ENCODE data around the gene MAPK9.

- TF ChIP-seq CTCF (IDR thresholded peaks at IDR 0.05) (no peak), POLR2A (IDR thresholded peaks at IDR 0.05) (no peak), EP300 (IDR thresholded peaks at IDR 0.05) (no peak)
Observed at GRCh38 chr5:180306796-180307195, 14.9 kb upstream of the MAPK9 start.

Measured in suprapubic skin (tissue), 3 donors.